Hepatocyte (in vitro differentiated cells): Measurements from ENCODE around the gene PLA2G4A. TPM values are rescaled to one million over a fixed set of nuclear protein-coding genes. Genes with fewer than 3 reads are reported as not detected.

Source experiments
- DNase-seq: peaks from one replicate; pipeline ENCODE4 v3.0.0-alpha.2; 2016; ENCODE audit warnings: low spot score
- H2AFZ ChIP-seq: fragments of 200-600 bp; sonication (generic); 2 replicates; pipeline ENCODE4 v1.6.0; 2016; ENCODE audit warnings: antibody characterized with exemption, mild to moderate bottlenecking
- H3K27ac ChIP-seq: fragments of 200-600 bp; sonication (generic); 2 replicates; pipeline ENCODE4 v1.5.1; 2016; ENCODE audit warnings: mild to moderate bottlenecking
- H3K27me3 ChIP-seq: fragments of 200-600 bp; sonication (generic); 2 replicates; pipeline ENCODE4 v1.6.1; 2016
- H3K36me3 ChIP-seq: fragments of 200-600 bp; sonication (generic); replicated peaks from 2 replicates; pipeline ENCODE4 v1.5.1; 2016; ENCODE audit warnings: low read depth; ENCODE audit not compliant: insufficient read depth
- H3K4me1 ChIP-seq: fragments of 200-600 bp; sonication (generic); 2 replicates; pipeline ENCODE4 v1.5.1; 2016; ENCODE audit warnings: mild to moderate bottlenecking, moderate library complexity; ENCODE audit not compliant: insufficient read depth
- H3K4me2 ChIP-seq: fragments of 200-600 bp; sonication (generic); 2 replicates; pipeline ENCODE4 v1.6.0; 2016
- H3K4me3 ChIP-seq: fragments of 200-600 bp; sonication (generic); 2 replicates; pipeline ENCODE4 v1.5.1; 2016; ENCODE audit warnings: mild to moderate bottlenecking
- H3K79me2 ChIP-seq: fragments of 200-600 bp; sonication (generic); 2 replicates; pipeline ENCODE4 v1.6.0; 2017; ENCODE audit warnings: mild to moderate bottlenecking
- H3K9me2 ChIP-seq: fragments of 200-600 bp; sonication (generic); replicated peaks from 2 replicates; pipeline ENCODE4 v1.6.0; 2017; ENCODE audit warnings: mild to moderate bottlenecking; ENCODE audit not compliant: insufficient read depth
- H3K9me3 ChIP-seq: fragments of 200-600 bp; sonication (generic); 2 replicates; pipeline ENCODE4 v1.5.1; 2016; ENCODE audit warnings: low read depth, mild to moderate bottlenecking
- H4K20me1 ChIP-seq: fragments of 200-600 bp; sonication (generic); 2 replicates; pipeline ENCODE4 v1.6.0; 2016; ENCODE audit warnings: mild to moderate bottlenecking; ENCODE audit not compliant: insufficient read depth, poor library complexity, severe bottlenecking
- CTCF ChIP-seq: fragments of 200-600 bp; sonication (generic); IDR thresholded peaks from 2 replicates; pipeline ENCODE4 v1.5.1; 2016; ENCODE audit warnings: antibody characterized with exemption, mild to moderate bottlenecking; ENCODE audit not compliant: poor library complexity
- EZH2 ChIP-seq: fragments of 200-600 bp; sonication (generic); IDR thresholded peaks from 2 replicates; pipeline ENCODE4 v1.6.1; 2016; ENCODE audit warnings: antibody characterized with exemption, mild to moderate bottlenecking, borderline replicate concordance
- EZH2phosphoT487 ChIP-seq: fragments of 200-600 bp; sonication (generic); IDR thresholded peaks from one replicate; pipeline ENCODE4 v1.6.1; 2018; ENCODE audit warnings: antibody characterized with exemption, mild to moderate bottlenecking, low read depth, moderate library complexity; ENCODE audit not compliant: unreplicated experiment, severe bottlenecking
- WGBS: methylation state at CpG from one replicate; pipeline ENCODE4 v1.1.6; 2016; ENCODE audit warnings: low lambda C conversion rate; ENCODE audit errors: missing lambda C conversion rate; 5-methylcytosine and 5-hydroxymethylcytosine counted together
- polyA plus RNA-seq: library from polyadenylated mRNA; unstranded; fragments of >200 nt; fragmentation: Nextera tagmentation; extraction: Ambion mirVana; gene quantifications from 2 replicates; pipeline ENCODE4 v1.2.1, GENCODE V29; 2016
- total RNA-seq: library from RNA; depleted of rRNA; stranded (reverse); fragments of >200 nt; gene quantifications from 2 replicates; pipeline ENCODE4 v1.2.3, GENCODE V29; 2014

Gene PLA2G4A
- total and polyA plus RNA-seq, 2 experiments from 2014 or later: 21.3 to 24.9 TPM

GRCh38 chr1:187034501-187034900, 205.8 kb downstream of the PLA2G4A start:
- no peak overlapping the region for H3K4me3 ChIP-seq
- no peaks in the 10 kb centered on the region for H3K36me3 ChIP-seq
- TF ChIP-seq EZH2phosphoT487 (no peak), EZH2 (no peak), CTCF (no peak)
- H3K9me2 ChIP-seq: no peaks in the 10 kb centered on the region
- no peaks in the 10 kb centered on the region for H3K79me2 ChIP-seq
- DNase-seq: no peak
- no peaks in the 10 kb centered on the region for H4K20me1 ChIP-seq
- H3K9me3 ChIP-seq: no peaks in the 10 kb centered on the region
- H2AFZ ChIP-seq: no peak overlapping the region
- H3K4me2 ChIP-seq: no peak overlapping the region
- no peak overlapping the region for H3K27ac ChIP-seq
- no peaks in the 10 kb centered on the region for H3K27me3 ChIP-seq
- H3K4me1 ChIP-seq: no peaks in the 10 kb centered on the region

- Histone ChIP-seq H3K4me3 (no peak overlapping the region), H3K79me2 (no peaks in the 10 kb centered on the region), H3K4me1 (no peaks in the 10 kb centered on the region), H3K27me3 (no peaks in the 10 kb centered on the region), H3K36me3 (no peaks in the 10 kb centered on the region), H3K9me2 (no peaks in the 10 kb centered on the region), H3K4me2 (no peak overlapping the region), H3K27ac (no peak overlapping the region), H3K9me3 (no peaks in the 10 kb centered on the region), H2AFZ (no peak overlapping the region), H4K20me1 (no peaks in the 10 kb centered on the region)
- DNase-seq: no peak
- no peak for TF ChIP-seq EZH2
- TF ChIP-seq CTCF: no peak
- 58% methylated on average over 1 of the region's 1 CpG for WGBS
These were observed 209.3 kb downstream of the PLA2G4A start for GRCh38 chr1:187037973-187038553.

Other genes with a start within 250 kb of the PLA2G4A start
- 19.1 and 21.9 TPM in 2 replicates for gene PTGS2, start 148.5 kb upstream of the PLA2G4A start, total RNA-seq
- gene PTGS2, start 148.5 kb upstream of the PLA2G4A start, polyA plus RNA-seq: 6.2 and 9.9 TPM in 2 replicates